ENCODE results near the gene ADCK2. TPM values are rescaled to one million over a fixed set of nuclear protein-coding genes. Genes with fewer than 3 reads are reported as not detected.

Gene ADCK2
- total and polyA plus RNA-seq, 10 of the 15 experiments (the other 5 are each of a cell fraction or from before 2014, with no cell fraction given): 0.52 to 19.4 (median 13.1) TPM

DNA sequence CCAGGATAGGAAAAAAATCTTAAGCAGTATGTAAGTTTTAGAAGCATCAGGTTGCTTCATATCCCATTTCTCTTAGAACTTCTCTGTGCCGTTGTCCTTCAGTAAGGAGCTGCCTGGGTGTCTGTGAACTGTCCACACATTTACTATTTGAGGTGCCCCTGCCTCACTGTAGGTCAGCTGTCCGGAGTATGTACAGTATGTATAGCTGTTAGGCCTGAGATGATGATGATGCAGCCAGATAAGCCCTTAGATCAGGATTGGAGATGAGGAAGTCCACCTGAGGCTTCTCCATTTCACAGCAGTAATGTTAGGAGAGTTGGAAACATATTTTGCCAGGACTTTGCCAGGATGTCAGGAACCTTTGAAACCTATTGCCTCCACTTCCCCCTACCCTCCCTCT, 31.5 kb downstream of the ADCK2 start (continued):
- TF ChIP-seq, protein P1, sequence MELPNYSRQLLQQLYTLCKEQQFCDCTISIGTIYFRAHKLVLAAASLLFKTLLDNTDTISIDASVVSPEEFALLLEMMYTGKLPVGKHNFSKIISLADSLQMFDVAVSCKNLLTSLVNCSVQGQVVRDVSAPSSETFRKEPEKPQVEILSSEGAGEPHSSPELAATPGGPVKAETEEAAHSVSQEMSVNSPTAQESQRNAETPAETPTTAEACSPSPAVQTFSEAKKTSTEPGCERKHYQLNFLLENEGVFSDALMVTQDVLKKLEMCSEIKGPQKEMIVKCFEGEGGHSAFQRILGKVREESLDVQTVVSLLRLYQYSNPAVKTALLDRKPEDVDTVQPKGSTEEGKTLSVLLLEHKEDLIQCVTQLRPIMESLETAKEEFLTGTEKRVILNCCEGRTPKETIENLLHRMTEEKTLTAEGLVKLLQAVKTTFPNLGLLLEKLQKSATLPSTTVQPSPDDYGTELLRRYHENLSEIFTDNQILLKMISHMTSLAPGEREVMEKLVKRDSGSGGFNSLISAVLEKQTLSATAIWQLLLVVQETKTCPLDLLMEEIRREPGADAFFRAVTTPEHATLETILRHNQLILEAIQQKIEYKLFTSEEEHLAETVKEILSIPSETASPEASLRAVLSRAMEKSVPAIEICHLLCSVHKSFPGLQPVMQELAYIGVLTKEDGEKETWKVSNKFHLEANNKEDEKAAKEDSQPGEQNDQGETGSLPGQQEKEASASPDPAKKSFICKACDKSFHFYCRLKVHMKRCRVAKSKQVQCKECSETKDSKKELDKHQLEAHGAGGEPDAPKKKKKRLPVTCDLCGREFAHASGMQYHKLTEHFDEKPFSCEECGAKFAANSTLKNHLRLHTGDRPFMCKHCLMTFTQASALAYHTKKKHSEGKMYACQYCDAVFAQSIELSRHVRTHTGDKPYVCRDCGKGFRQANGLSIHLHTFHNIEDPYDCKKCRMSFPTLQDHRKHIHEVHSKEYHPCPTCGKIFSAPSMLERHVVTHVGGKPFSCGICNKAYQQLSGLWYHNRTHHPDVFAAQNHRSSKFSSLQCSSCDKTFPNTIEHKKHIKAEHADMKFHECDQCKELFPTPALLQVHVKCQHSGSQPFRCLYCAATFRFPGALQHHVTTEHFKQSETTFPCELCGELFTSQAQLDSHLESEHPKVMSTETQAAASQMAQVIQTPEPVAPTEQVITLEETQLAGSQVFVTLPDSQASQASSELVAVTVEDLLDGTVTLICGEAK (IDR thresholded peaks at IDR 0.05; ENCODE audit: borderline replicate concordance): no peak
- TF ChIP-seq HDAC2 (IDR thresholded peaks at IDR 0.05) (no peak), SUZ12 (IDR thresholded peaks at IDR 0.05; ENCODE audit: unreplicated experiment) (no peak), ZNF207 (IDR thresholded peaks at IDR 0.05; ENCODE audit: borderline replicate concordance) (no peak)

DNA sequence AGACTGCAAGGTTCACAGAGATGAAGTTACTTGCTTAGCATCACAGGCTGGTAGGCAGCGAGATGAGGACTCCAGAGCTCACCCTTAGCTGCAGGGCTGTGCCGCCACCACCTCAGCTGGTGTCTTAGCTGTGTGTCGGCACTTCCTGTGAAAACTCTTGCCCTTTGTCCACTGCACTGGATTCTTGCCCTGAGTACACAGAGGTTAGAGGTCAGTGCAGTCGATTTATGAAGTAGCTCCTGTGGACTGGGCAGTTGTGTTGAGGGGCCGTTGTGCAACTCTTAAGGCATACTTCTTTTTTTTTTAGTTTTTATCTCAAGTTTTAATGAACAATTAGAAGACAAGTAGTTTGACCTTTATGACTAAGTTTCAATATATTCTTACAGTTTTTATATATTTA, 34.4 kb downstream of the ADCK2 start:
- no peak overlapping the region for H3K27ac ChIP-seq (ENCODE audit: control insufficient read depth, insufficient read depth)
- WGBS (ENCODE audit: insufficient coverage, insufficient replicate concordance, low lambda C conversion rate, missing lambda C conversion rate): 95% methylated on average over 5 of the region's 5 CpGs
- no peaks in the 10 kb centered on the region for H3K27me3 ChIP-seq (replicated peaks in 1 of 2; ENCODE audit: control insufficient read depth in 2 of 2, insufficient read depth in 2 of 2, low read length in 1 of 2)
- no peak overlapping the region for H3K4me3 ChIP-seq
- no TSS peak for BruUV-seq (replicated peaks)
- no peak for DNase-seq (ENCODE audit: low read depth, low spot score)
- H3K36me3 ChIP-seq (ENCODE audit: control insufficient read depth in 2 of 2, insufficient read depth in 2 of 2, low read length in 1 of 2): peaks cover 5 to 12% of the 10 kb centered on the region in 2 experiments; a peak in 3 of 4 replicates
- TF ChIP-seq SMAD1 (IDR thresholded peaks at IDR 0.05; ENCODE audit: low read depth, partially characterized antibody): no peak
- TF ChIP-seq SMARCA5 (IDR thresholded peaks at IDR 0.05): no peak
- TF ChIP-seq, protein P2, sequence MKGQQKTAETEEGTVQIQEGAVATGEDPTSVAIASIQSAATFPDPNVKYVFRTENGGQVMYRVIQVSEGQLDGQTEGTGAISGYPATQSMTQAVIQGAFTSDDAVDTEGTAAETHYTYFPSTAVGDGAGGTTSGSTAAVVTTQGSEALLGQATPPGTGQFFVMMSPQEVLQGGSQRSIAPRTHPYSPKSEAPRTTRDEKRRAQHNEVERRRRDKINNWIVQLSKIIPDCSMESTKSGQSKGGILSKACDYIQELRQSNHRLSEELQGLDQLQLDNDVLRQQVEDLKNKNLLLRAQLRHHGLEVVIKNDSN (IDR thresholded peaks at IDR 0.05; ENCODE audit: borderline replicate concordance, extremely low read length, insufficient read depth, low read depth, low read length): no peak
- TF ChIP-seq, protein P3, sequence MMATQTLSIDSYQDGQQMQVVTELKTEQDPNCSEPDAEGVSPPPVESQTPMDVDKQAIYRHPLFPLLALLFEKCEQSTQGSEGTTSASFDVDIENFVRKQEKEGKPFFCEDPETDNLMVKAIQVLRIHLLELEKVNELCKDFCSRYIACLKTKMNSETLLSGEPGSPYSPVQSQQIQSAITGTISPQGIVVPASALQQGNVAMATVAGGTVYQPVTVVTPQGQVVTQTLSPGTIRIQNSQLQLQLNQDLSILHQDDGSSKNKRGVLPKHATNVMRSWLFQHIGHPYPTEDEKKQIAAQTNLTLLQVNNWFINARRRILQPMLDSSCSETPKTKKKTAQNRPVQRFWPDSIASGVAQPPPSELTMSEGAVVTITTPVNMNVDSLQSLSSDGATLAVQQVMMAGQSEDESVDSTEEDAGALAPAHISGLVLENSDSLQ (IDR thresholded peaks at IDR 0.05): no peak
- TF ChIP-seq FOXK2 (IDR thresholded peaks at IDR 0.05): no peak
- no peak for TF ChIP-seq WRNIP1 (IDR thresholded peaks at IDR 0.05; ENCODE audit: borderline replicate concordance, low read depth, low read length)
- TF ChIP-seq CBX3 (IDR thresholded peaks at IDR 0.05; ENCODE audit: borderline replicate concordance, low read depth): no peak
- TF ChIP-seq CBX5 (IDR thresholded peaks at IDR 0.05; ENCODE audit: low read depth): no peak
- no peak for TF ChIP-seq HDGF (IDR thresholded peaks at IDR 0.05)
- TF ChIP-seq, protein P4, sequence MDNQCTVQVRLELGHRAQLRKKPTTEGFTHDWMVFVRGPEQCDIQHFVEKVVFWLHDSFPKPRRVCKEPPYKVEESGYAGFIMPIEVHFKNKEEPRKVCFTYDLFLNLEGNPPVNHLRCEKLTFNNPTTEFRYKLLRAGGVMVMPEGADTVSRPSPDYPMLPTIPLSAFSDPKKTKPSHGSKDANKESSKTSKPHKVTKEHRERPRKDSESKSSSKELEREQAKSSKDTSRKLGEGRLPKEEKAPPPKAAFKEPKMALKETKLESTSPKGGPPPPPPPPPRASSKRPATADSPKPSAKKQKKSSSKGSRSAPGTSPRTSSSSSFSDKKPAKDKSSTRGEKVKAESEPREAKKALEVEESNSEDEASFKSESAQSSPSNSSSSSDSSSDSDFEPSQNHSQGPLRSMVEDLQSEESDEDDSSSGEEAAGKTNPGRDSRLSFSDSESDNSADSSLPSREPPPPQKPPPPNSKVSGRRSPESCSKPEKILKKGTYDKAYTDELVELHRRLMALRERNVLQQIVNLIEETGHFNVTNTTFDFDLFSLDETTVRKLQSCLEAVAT (IDR thresholded peaks at IDR 0.05): no peak
- no peak for TF ChIP-seq ATF7 (IDR thresholded peaks at IDR 0.05; ENCODE audit: low read depth)
- TF ChIP-seq RUNX3 (IDR thresholded peaks at IDR 0.05; ENCODE audit: low read length): no peak
- RAD21 ChIA-PET (ENCODE audit: unreplicated experiment): no interaction called here
- POLR2A ChIA-PET: no interaction called here
- H3K4me2 ChIP-seq (ENCODE audit: control insufficient read depth, insufficient read depth): no peak overlapping the region
- H3K79me2 ChIP-seq (ENCODE audit: control insufficient read depth, insufficient read depth, low read length): no peaks in the 10 kb centered on the region; the same call in 1 of the 2 replicates
- ATAC-seq: no peak
- no peaks in the 10 kb centered on the region for H3K4me1 ChIP-seq (ENCODE audit: control insufficient read depth, insufficient read depth, low read length)
- CTCF ChIA-PET: no interaction called here
- H3K9ac ChIP-seq (ENCODE audit: control insufficient read depth, insufficient read depth, low read length): no peak overlapping the region
- no peak overlapping the region for H2AFZ ChIP-seq (ENCODE audit: control insufficient read depth, low read depth, low read length)
- in situ Hi-C loops (cut with MboI) (no loop called here), intact Hi-C loops (cut with micrococcal nuclease; ENCODE audit: unreplicated experiment) (no loop called here)
- no peaks in the 10 kb centered on the region for H3K9me3 ChIP-seq (replicated peaks; ENCODE audit: control insufficient read depth, insufficient read depth, low read length)
- no peaks in the 10 kb centered on the region for H4K20me1 ChIP-seq (ENCODE audit: control insufficient read depth, insufficient read depth)
- SMC1A ChIA-PET (ENCODE audit: uncharacterized antibody, unreplicated experiment): no interaction called here
- no peak for FAIRE-seq

All from GM12878 (cell line).